ENCODE data around the gene AGA.

AGA gene

GRCh38 chr4:177441803-177442622 lies at the start of gene AGA:
TSS of gene AGA (minus strand) at chr4:177442437. CDS start at chr4:177442375, 62 bp downstream.
- H3K4me3 ChIP-seq (ENCODE audit: low read depth, low read length) = peak within 1 kb of the TSS; percentile 70
- TF ChIP-seq CTCF (IDR thresholded peaks at IDR 0.05; ENCODE audit: borderline replicate concordance, insufficient read depth, low read depth, low read length) = no peak

- no peak overlapping the region for H3K4me3 ChIP-seq (ENCODE audit: low read depth, low read length)
- TF ChIP-seq CTCF (IDR thresholded peaks at IDR 0.05; ENCODE audit: borderline replicate concordance, insufficient read depth, low read depth, low read length) = no peak
These were observed 49.8 kb upstream of the AGA start for GRCh38 chr4:177492022-177492421.

GRCh38 chr4:177490769-177491168 lies 48.5 kb upstream of the AGA start:
- no peak overlapping the region for H3K4me3 ChIP-seq (ENCODE audit: low read depth, low read length)
- no peak for TF ChIP-seq CTCF (IDR thresholded peaks at IDR 0.05; ENCODE audit: borderline replicate concordance, insufficient read depth, low read depth, low read length)

- no peak overlapping the region for H3K4me3 ChIP-seq (ENCODE audit: low read depth, low read length)
- no peak for TF ChIP-seq CTCF (IDR thresholded peaks at IDR 0.05; ENCODE audit: borderline replicate concordance, insufficient read depth, low read depth, low read length)
These were observed 47.4 kb upstream of the AGA start for GRCh38 chr4:177489471-177490246.

GRCh38 chr4:177487977-177488376 lies 45.7 kb upstream of the AGA start:
- no peak for TF ChIP-seq CTCF (IDR thresholded peaks at IDR 0.05; ENCODE audit: borderline replicate concordance, insufficient read depth, low read depth, low read length)

GRCh38 chr4:177485528-177485927 lies 43.3 kb upstream of the AGA start:
- no peak for TF ChIP-seq CTCF (IDR thresholded peaks at IDR 0.05; ENCODE audit: borderline replicate concordance, insufficient read depth, low read depth, low read length)
- H3K4me3 ChIP-seq (ENCODE audit: low read depth, low read length) = no peak overlapping the region

More at GRCh38 chr4:177487977-177488376, 45.7 kb upstream of the AGA start:
- no peak overlapping the region for H3K4me3 ChIP-seq (ENCODE audit: low read depth, low read length)
